HEK293T (cell line): ENCODE measurements around the gene HGFAC.

Experiments
- ARNT ChIP-seq: fragments of 450-650 bp; IDR thresholded peaks from 2 replicates; pipeline ENCODE4 v1.6.1; 2017; ENCODE audit warnings: mild to moderate bottlenecking
- CTBP1 ChIP-seq: fragments of 450-650 bp; IDR thresholded peaks from 2 replicates; pipeline ENCODE4 v1.6.1; 2016; ENCODE audit warnings: borderline replicate concordance
- ELF4 ChIP-seq: fragments of 450-650 bp; IDR thresholded peaks from 2 replicates; pipeline ENCODE4 v1.6.1; 2017; ENCODE audit warnings: antibody characterized with exemption
- FOXA1 ChIP-seq: fragments of 450-650 bp; IDR thresholded peaks from 2 replicates; pipeline ENCODE4 v1.6.1; 2016; ENCODE audit warnings: mild to moderate bottlenecking
- FOXK2 ChIP-seq: fragments of 450-650 bp; IDR thresholded peaks from 2 replicates; pipeline ENCODE4 v1.6.1; 2016; ENCODE audit warnings: mild to moderate bottlenecking
- FOXM1 ChIP-seq: fragments of 450-650 bp; IDR thresholded peaks from 2 replicates; pipeline ENCODE4 v1.6.1; 2017; ENCODE audit warnings: mild to moderate bottlenecking, borderline replicate concordance
- HDGF ChIP-seq: fragments of 450-650 bp; IDR thresholded peaks from 2 replicates; pipeline ENCODE4 v1.6.1; 2017; ENCODE audit warnings: antibody characterized with exemption, borderline replicate concordance
- L3MBTL2 ChIP-seq: fragments of 450-650 bp; conservative IDR thresholded peaks from 2 replicates; pipeline ENCODE4 v1.6.1; 2016; ENCODE audit warnings: mild to moderate bottlenecking
- LEF1 ChIP-seq: fragments of 450-650 bp; IDR thresholded peaks from 2 replicates; pipeline ENCODE4 v1.6.1; 2017; ENCODE audit warnings: mild to moderate bottlenecking, borderline replicate concordance
- PKNOX1 ChIP-seq: fragments of 450-650 bp; IDR thresholded peaks from 2 replicates; pipeline ENCODE4 v1.6.1; 2016
- SP1 ChIP-seq: fragments of 450-650 bp; IDR thresholded peaks from 2 replicates; pipeline ENCODE4 v1.6.1; 2017
- SUZ12 ChIP-seq: fragments of 450-650 bp; IDR thresholded peaks from 2 replicates; pipeline ENCODE4 v1.6.1; 2016; ENCODE audit warnings: mild to moderate bottlenecking
- TARDBP ChIP-seq: fragments of 450-650 bp; IDR thresholded peaks from 2 replicates; pipeline ENCODE4 v1.6.1; 2016
- ZNF384 ChIP-seq: fragments of 450-650 bp; IDR thresholded peaks from 2 replicates; pipeline ENCODE4 v1.6.1; 2016

- TF ChIP-seq ARNT (no peak), PKNOX1 (no peak), SP1 (no peak), L3MBTL2 (no peak), FOXK2 (no peak), CTBP1 (no peak), TARDBP (no peak), ELF4 (no peak), FOXM1 (no peak), SUZ12 (no peak), HDGF (no peak), FOXA1 (no peak), LEF1 (no peak), ZNF384 (no peak)
These were observed 32.4 kb downstream of the HGFAC start for GRCh38 chr4:3473996-3474765.
